ENCODE data around the gene TNIK.

DNA sequence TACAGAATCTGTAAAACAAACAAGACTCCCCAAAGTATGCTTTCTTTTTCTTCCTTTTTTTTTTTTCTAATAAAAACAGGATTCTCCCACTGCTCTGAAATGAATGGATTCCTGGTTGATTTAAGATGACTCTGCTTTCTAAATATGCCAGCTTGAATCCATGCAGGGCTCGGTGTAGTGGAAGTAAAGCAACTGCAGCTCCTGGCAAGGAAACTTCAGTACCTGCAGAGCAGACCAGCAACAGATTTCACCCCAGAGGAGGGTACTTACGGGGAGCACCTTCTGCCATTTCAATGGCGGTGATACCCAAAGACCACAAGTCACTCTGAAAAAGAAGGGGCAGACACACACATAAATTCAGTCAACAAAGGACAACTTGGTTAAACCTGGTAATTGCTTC, 283.1 kb downstream of the TNIK start:
- TF ChIP-seq, protein P1, sequence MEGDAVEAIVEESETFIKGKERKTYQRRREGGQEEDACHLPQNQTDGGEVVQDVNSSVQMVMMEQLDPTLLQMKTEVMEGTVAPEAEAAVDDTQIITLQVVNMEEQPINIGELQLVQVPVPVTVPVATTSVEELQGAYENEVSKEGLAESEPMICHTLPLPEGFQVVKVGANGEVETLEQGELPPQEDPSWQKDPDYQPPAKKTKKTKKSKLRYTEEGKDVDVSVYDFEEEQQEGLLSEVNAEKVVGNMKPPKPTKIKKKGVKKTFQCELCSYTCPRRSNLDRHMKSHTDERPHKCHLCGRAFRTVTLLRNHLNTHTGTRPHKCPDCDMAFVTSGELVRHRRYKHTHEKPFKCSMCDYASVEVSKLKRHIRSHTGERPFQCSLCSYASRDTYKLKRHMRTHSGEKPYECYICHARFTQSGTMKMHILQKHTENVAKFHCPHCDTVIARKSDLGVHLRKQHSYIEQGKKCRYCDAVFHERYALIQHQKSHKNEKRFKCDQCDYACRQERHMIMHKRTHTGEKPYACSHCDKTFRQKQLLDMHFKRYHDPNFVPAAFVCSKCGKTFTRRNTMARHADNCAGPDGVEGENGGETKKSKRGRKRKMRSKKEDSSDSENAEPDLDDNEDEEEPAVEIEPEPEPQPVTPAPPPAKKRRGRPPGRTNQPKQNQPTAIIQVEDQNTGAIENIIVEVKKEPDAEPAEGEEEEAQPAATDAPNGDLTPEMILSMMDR (IDR thresholded peaks at IDR 0.05) = no peak
- no peak for TF ChIP-seq POLR2A (IDR thresholded peaks at IDR 0.05)

All from breast epithelium (tissue), 3 donors.